HG03457 (cell line): ENCODE measurements around the gene ZCCHC3.
"Not testable (repeated sequence)": the region's sequence is repeated elsewhere in the genome, so short reads cannot be mapped to it uniquely, and the experiment has no call there.

Experiments
- ATAC-seq: cut with Tn5 transposase; IDR thresholded peaks from one replicate; pipeline ENCODE4 v1.9.1; 2021; ENCODE audit warnings: moderate number of reproducible peaks; ENCODE audit not compliant: unreplicated experiment

The ZCCHC3 gene

DNA sequence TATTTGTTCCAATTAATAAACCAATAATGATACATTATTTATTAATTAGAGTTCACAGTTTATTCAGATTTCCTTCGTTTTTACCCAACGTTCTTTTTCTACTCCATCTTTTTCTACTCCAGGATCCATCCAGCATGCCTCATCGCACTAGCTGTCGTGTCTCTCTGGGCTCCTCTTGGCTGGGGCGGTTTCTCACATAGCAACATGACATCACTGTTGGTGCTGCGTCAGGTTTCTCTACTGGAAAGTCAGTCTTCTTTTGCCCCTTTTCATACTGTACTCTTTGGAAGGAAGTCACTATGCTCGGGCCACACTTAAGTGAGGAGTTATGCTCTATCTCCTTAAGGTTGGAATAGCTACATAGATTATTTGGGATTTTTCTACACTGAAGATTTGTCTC lies 14.2 kb downstream of the ZCCHC3 start:
- ATAC-seq: no peak

DNA sequence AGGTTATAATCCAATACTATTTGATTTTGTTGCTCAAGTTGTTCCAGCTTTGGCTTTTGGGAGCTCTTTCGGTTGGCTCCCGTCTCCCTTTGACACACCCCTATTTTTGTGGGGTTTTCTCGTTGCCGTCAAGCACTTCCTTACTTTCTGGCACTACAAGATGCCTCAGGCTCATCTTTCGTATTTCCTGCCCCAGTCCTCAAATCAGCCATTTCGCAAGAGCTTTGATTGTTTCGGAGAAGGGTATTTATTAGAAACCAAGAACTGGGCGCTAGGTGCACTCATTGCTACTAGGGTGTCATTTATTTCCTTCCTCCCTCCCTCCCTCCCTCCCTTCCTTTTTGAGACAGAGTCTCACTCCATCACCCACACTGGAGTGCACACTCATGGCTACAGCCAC lies 14.7 kb downstream of the ZCCHC3 start:
- ATAC-seq: no peak

DNA sequence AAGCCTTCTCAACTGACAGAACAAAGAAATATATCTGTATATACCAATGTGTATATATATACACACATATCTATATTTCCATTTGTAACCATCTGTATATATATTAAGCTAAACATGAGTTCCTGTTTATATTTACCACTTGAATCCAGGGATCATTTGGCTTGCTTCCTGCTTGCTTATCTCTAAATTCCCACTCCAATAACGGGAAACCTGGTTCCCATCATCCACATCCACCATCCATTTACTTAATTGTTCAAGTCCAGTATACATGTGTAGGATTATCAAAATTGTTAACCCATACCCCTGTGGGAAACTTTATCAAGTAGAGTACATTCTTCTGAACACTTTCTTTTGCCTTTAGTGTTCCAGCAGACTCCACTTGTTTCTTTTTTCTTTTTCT lies 15.5 kb downstream of the ZCCHC3 start:
- ATAC-seq: no peak

DNA sequence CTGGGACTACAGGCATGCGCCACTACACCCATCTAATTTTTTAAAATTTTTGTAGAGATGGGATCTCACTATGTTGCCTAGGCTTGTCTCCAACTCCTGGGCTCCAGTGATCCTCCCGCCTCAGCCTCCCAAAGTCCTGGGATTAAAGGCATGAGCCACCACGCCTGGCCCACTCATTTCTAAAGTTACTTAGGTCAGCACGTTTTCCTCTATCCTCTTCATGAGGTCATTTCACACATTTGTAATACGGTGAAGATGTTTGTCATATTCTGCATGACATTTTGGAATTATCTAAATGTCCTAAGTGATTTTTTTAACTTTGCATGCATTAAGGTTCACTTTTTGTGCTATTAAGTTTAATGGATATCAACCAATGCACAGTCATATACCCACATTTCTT lies 16.0 kb downstream of the ZCCHC3 start:
- ATAC-seq: no peak

DNA sequence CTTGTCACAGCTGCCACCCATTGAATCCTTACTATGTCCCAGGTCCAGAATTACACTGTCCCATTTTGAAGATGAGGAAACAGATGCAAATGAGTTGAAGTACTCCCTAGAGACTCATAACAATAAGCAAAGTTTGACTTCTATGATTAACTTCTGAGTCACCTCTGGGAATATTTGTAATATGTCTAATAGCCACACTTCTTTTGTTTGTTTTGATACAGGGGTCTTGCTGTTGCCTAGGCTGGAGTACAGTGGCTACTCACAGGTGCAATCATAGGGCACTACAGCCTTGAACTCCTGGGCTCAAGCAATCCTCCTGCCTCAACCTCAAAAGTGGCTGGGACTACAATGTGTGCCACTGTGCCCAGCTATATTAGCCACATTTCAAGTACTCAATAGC lies 16.6 kb downstream of the ZCCHC3 start:
- ATAC-seq: no peak

DNA sequence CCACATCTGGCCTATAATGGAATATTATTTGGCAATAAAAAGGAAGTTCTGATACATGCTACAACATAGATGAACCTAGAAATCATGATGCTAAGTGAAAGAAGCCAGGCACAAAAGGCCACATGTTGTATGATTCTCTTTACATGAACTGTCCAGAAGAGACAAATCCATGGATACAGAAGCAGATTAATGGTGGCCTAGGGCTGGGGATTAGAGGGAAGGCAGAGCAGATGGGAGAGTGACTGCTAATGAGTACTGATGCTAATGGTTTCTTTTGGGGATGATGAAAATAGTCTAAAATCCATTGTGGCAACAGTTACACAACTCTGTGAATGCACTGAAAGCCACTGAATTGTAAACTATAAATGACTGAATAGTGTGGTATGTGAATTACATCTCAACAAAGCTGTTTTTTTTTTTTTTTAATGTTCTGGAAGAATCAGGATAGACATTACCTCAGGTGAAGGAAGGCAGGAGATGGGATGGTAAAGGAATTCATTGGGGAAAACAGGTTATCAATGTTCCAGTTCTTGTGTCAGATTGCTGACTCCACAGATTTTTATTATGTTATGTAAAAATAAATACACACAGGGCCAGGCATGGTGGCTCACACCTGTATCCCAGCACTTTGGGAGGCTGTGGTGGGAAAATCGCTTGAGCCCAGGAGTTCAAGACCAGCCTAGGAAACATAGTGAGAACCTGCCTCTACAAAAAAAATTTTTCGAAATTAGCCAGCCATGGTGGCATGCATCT lies 19.1 kb downstream of the ZCCHC3 start:
- no peak for ATAC-seq

DNA sequence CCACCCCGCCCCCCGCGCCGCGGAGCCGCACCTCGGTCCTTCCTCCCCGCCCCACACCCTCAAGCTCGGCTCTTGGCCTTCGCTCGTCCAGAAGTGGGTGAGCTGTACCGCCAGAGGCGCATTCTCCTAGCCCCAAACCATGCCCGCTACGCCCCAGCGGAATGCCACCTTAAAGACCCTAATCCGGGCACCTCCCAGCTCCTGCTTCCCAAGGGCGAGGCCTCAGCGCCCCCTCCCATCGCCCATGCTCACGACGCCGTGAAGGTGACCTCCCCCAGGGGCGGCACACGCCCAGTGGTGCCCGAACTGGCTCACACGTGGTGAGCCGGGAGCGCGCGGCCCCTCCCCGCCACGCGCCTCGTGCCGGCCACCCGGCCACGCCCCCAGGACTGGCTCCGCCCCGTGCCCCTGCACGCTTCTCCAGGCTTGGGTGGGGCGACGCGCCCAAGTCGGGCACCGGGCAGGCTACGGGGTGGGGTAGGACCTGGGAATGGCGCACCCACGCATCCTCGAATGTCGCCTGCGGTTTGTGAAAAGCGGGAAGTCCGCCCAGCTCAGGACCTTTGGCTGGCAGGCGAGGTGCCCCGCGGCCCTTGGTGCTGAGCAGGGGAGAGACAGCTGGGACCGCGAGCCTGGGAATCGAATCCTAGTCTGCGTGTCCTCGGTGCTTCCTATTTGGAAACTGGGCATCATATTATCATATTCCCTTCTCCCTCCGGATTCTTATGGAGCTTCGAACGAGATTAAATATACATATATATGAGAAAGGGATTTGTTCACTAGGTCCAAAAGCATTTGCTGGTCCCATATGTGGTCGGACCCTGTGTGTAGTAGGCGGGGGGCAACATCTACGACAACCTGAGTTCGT lies 27.0 kb downstream of the ZCCHC3 start:
- ATAC-seq: peak; percentile 48

DNA sequence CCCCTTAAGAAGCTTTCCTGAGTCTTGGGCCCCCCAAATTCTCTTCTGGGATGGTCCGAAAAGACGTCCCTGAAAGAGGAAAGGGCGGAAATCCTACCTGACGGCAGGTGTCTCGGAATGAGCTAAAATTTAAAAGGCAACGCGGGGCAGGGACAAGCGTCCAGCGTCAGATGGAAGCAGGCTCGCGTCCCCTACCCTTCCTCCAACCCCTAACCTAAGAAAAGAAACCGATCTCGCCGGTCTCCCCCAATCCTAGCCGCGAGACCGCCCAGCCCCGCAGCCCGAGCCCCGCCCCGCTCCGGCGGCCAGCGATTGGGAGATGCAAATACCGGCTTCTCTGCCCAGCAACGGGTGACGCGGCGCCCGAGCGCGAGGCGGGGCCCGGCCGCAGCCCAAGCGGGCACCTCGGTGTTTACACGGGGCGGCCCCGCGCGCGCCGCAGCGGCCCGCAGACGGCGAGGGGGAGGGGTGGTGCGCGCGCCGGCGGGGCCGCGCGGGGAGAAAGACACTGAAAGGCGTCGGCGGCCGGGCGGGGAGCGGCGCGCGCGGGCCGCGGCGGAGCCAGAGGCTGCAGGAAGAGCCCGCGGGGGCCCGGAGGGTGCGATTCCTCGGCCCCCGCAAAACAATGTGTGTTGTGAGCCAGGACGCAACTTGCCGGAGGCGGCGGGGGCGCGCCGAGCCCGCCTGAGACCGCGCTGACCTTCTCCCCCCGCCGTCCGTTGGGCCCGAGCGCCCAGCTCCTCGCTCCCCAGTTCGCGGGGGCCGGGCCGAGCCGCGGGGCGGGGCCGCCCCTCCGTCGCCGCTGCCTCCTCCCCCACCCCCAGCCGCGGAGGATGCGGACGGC lies 27.9 kb downstream of the ZCCHC3 start, which contains the start of gene SOX12:
SOX12 (plus strand) TSS at position 508 of the 844 bp plus-strand sequence. CDS start 373 bp downstream, outside the sequence.
- ATAC-seq: peak; percentile 59

DNA sequence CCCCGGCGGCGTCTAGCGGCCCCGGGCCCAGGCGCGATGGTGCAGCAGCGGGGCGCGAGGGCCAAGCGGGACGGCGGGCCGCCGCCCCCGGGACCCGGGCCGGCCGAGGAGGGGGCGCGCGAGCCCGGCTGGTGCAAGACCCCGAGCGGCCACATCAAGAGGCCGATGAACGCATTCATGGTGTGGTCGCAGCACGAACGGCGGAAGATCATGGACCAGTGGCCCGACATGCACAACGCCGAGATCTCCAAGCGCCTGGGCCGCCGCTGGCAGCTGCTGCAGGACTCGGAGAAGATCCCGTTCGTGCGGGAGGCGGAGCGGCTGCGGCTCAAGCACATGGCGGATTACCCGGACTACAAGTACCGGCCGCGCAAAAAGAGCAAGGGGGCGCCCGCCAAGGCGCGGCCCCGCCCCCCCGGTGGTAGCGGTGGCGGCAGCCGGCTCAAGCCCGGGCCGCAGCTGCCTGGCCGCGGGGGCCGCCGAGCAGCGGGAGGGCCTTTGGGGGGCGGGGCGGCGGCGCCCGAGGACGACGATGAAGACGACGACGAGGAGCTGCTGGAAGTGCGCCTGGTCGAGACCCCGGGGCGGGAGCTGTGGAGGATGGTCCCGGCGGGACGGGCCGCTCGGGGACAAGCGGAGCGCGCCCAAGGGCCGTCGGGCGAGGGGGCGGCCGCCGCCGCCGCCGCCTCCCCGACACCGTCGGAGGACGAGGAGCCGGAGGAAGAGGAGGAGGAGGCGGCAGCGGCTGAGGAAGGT lies 28.7 kb downstream of the ZCCHC3 start:
- no peak for ATAC-seq

DNA sequence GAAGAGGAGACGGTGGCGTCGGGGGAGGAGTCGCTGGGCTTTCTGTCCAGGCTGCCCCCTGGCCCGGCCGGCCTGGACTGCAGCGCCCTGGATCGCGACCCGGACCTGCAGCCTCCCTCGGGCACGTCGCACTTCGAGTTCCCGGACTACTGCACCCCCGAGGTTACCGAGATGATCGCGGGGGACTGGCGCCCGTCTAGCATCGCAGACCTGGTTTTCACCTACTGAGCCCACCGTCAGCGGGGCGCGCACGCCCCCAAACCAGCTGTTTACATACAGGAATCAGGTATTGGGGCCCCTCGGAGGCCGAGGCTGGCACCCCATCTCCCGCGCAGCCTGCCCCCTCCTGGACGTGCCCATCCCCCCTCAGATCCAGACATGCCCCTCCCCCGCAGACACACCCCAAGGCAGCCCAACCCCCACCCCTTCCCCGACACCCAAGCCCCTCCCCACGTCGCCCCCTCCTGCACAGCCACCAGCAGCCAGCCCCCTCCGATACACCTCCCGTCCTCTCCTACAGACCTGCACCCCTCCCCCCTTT lies 29.3 kb downstream of the ZCCHC3 start:
- no peak for ATAC-seq

DNA sequence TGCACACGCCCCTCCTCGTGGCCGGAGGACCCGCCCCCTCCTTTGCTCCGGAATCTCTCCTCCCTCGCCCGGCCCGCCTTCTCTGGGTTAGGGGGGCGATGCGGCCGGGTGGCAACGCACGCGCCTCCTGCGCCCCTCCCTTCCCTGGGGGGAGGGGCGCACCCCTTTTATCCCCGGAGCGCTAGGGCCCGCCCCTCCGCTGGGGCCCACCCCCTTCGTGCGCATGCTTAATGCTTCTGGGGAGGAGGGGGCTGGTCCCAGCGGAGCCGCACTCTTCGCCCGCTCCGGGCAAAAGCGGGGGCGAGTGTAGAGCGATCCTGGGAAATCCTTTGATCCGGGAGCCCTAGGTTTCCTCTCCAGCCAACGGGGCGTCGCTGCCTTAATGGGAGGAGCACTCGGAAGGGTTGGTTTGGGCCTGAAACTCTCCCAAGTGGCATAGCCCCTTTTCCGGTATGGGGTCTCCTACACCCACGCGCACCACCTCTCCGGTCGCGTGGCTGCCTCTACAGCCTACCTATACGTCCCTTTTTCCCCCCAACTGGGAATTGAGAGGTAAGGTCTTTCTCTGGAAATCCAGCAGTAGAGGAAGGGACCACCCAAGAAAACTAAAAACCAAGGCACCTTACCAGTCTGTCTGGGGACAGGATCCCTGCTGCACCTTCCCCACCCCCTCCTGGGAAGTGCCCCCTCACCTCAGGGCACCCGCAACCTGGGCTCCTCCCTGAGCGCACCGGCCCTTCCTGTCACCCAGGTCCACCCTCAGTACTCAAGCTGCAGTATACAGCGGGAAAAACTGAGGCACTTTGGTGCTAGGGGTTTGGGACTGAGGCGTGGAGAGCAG lies 30.0 kb downstream of the ZCCHC3 start:
- no peak for ATAC-seq

DNA sequence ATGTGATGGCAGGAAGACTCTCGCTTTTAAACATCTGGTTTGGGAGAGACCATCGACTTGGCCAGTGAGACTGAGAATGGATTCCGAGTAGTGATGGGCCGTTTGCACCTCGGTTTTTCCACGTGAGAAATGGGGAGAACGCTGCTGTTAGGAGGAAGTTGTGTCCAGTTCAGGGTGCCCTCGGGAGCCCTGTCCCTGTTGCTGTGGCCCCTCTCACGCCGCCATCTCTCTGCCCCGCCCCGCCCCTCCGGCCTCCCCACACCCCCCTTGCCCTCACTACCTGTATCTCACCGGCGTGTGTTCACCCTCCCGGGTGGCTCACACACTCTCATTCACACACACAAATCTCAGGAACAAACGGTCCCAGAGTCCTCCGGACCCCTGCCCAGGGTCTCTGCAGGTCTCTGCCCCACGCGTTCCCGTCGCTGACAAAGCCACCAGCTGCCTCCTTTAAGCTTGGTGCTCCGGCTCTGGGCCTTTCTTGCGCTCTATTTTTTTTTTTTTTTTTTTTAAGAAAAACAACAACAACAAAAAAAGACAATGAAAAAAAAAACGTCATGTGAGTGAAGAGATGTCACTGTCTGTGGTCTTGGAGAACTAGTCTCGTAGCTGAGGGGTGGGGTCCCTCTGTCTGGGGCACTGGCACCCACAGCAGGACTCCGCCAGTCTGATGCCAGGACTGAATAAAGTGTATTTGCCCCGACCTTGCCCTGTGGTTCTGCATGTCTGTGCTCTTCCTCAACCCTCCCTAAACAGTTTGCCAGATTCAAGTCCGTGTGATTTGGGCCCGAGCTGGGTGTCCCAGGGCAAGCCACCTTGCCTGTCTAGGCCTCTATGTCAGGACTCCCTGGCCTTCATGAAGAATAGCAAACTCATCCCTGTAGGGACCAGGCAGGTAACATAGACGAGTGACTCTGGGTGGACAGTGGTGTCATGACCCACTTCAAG lies 30.9 kb downstream of the ZCCHC3 start:
- no peak for ATAC-seq

DNA sequence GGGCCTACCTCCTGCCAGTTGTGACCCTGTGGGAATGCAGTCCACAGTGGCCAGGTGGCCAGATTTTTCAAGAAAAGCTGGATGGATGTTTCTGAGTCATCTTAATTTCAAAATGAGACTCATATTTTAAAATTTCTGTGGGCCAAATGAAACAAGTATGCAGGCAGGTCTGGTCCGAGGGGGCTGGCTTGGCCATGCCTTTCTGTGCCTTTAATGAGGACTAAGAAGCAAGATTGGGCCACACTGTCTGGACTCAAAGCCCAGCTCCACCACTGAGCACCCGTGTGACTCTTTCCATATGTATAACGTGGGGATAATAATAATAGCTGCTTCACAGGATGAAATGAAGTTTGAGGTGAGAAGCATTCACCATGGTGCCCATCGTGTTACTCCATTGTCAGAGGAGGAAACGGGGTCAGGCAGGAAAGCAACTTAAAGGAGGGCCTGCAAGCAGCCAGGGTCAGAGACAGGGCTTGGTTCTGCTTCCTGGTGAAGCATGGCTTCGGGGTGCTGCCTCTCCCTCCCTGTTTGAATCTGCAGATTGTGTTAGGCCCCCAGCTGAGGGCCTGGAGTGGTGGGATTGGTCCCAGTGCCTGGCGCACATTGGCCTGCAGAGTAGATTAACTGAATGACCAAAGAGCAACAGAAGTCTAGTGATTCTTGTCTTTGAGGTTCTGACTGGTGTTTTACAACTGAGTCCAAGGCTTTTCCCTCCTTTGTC lies 31.8 kb downstream of the ZCCHC3 start:
- ATAC-seq: no peak

DNA sequence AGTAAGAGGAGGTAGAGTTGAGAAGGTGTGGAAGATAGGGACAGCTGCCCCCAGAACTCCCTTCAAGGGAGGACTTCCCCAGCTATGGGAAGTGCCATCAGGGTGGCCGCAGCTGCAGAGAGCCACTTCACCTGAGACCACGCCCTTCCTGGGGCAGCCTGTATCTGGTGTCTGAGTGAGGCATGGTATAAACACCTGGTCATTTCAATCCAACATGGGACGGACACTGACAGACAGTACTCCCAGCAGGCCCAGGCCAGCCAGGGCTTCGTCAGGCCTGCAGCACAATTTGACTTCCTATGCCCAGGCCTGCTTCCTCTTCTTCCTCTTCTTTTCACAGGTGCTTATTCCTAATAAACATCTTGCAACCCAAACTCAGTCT lies 32.5 kb downstream of the ZCCHC3 start:
- ATAC-seq: no peak

DNA sequence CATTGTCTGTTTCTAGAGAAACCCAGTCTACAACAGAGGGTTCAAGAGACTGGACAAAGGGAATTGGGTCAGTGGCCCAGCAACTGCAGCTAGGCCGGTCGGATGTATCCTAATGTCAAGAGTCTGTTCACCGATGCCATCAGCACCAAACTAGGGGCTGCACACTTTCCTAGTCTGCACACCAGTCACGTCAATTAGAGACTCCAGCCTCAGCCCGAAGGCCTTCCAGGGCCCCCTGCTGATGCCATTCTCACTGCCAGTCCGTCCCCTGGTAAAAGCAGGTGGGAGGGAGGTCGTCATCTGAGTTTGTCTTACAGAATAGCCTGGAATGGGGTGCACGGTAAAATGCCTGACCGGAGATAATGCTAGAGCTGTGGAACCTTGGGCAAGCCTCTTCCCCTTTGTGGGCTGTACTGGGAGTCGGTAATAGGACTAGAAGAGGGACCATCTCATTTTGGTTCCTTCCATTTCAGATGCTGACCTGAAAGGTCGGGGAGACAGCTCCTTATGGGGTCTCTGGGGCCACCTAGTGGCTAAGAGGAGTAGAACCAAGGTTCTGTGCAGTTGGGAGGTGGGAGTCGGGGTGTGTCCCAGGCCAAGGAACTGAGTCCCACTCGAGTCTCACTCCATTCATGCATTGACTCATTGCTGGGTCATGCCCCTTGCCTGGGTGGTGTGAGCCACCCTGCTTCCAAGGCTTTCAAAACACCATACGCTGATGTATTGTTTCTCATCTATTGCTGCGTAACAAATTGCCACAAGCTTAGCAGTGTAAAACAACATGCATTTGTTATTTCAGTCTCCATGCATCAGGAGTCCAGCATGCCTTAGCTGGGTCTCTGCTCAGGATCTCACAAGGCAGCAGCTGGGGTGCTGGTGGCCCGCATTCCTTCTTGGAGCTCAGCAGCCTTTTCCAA lies 33.1 kb downstream of the ZCCHC3 start:
- no peak for ATAC-seq

DNA sequence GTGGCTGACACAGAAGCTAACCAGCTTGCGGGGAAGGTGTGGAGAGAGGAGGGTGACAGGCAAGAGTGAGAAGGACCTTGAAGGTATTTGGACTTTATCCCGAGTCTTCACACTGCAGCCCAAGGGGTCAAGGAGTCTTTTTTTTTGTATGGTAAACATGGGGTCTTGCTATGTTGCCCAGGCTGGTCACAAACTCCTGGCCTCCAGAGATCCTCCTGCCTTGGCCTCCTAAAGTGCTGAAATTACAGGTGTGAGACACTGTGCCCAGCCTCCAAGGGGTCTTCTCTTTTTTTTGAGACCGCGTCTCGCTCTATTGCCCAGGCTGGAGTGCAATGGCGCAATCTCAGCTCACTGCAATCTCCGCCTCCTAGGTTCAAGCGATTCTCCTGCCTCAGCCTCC lies 37.2 kb downstream of the ZCCHC3 start:
- ATAC-seq: no peak

DNA sequence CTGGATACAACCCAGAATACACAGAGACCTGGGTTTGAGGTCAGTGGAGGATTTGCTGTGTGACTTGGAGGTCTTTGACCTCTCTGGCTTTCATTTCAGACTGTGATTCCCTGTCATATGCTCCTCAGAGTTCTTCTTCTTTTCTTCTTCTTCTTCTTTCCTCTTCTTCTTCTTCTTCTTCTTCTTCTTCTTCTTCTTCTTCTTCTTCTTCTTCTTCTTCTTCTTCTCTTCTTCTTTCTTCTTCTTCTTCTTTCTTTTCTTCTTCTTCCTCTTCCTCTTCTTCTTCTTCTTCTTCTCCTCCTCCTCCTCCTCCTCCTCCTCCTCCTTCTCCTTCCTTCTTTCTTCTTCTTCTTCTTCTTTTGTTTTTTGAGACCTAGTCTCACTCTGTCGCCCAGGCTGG lies 38.7 kb downstream of the ZCCHC3 start:
- not testable (repeated sequence) for ATAC-seq
